HG02981 (cell line): ENCODE data around the gene PRSS2.
"Not testable (repeated sequence)": the region's sequence is repeated elsewhere in the genome, so short reads cannot be mapped to it uniquely, and the experiment has no call there.

Experiments
- ATAC-seq: cut with Tn5 transposase; IDR thresholded peaks from one replicate; pipeline ENCODE4 v1.9.1; 2021; ENCODE audit warnings: mild to moderate bottlenecking, moderate library complexity; ENCODE audit not compliant: unreplicated experiment

PRSS2 gene

DNA sequence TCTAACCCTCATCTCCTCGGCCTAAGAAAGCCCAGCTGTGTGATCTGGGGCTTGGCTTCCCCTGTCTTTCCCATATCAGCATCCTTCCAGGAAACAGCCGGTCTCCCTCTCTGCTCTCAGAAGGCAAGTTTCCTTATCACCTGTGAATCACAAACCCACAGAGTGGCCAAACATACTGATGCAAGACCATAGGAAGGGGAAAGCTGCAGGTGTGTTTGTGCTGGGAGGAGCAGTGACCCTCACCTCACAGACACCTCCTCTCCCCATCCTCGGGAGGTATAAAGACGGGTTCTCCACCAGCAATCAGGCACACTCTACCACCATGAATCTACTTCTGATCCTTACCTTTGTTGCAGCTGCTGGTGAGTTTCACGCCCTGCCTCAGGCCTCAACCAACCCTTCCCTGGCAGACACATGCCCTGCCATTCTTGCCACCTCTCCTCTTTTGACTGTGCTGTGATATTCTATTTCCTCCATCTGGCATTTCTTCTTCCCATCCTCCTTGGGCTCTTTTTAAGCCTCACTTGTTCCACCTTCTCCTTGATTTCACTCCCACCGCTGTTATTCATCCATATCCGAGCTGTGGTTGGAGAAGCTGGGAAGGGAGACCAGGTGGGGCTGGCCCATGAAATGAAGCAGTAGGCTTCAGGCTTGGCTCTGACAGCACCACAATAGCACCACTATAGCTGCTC is at the start of gene PRSS2:
TSS of gene PRSS2 (plus strand) at position 310 of the 692 bp plus-strand sequence. CDS start at position 323, 13 bp downstream.
- ATAC-seq = peak; percentile 13

DNA sequence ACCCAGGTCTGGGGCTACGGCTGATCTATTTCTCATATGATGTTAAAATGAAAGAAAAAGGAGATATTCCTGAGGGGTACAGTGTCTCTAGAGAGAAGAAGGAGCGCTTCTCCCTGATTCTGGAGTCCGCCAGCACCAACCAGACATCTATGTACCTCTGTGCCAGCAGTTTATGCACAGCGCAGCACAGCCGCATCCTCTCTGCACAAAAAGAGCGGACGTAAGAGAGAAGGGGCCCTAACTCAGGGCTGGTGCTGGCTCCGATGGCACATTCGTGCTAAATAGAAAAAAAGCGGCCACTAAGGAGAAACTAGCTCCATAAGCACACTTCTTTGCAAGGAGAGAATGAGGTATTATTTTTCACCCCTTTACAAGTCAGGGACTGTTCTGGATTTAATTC is 49.8 kb upstream of the PRSS2 start:
- no peak for ATAC-seq

DNA sequence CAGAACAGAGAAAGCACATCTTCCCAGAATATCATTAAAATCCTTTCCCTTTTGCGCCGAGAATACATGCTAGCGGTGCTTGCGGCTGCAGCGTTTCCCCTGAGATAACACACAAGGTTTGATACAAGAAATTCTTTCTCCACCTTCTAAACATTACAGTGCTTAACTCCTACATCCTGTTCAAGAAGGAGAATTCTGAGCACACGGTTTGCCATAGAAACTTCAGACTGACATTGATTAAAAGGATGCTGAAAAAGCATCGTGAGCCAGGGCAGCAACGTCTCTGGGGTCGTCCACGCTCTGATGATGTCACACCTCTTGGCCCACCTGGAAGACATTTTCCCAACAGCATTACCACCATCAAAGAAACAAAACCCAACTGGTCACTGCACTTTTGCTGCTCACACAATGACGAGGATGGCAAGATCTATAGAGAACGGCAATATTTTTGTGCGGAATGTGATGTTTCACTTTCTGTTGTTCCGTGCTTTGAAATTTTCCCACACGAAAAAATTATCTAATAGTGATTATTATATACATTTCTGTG is 48.4 kb upstream of the PRSS2 start:
- ATAC-seq = no peak

DNA sequence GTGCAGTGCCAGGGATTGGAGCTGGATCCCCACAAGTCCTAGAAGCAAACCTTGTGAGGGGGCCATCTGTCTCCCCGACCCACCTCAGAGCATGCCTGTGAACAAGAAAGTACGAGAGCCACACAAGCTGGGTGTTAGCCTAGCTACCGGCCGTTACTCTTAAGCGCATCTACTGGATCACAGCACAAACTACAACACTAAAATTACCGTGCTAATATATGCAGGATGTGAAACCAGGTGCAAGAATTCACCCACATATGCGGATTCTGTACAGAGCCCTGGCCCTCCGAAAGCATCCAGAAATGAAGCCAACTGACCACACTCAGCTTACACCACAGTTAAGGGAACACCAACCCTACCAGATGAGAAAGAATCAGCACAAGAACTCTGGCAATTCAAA is 37.5 kb upstream of the PRSS2 start:
- ATAC-seq = no peak

DNA sequence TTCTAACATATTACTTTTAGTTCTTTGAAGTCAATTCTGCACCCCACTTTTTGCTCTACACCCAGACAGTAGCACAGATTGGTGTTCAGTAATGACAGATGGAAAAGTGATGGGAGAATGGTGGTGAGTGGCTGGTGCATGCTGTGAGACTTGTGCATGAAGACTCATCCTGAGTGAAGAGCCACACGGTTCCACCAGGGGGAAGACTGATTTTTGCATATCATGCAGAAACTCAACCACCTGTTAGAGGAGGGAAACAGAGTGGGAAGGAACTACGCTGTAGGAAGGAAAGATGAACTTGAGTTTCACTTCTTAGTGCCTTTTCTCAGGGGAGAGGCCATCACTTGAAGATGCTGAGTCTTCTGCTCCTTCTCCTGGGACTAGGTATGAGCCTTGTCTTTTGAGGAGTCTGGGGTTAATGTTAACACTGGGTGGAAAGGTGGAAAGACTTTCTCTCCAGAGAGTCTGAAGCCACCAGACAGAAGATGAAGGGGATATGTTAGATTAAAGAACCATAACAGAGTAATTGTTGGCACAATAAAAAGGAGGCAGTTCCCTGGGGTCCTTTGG is 30.8 kb upstream of the PRSS2 start:
- ATAC-seq = peak; percentile 78

DNA sequence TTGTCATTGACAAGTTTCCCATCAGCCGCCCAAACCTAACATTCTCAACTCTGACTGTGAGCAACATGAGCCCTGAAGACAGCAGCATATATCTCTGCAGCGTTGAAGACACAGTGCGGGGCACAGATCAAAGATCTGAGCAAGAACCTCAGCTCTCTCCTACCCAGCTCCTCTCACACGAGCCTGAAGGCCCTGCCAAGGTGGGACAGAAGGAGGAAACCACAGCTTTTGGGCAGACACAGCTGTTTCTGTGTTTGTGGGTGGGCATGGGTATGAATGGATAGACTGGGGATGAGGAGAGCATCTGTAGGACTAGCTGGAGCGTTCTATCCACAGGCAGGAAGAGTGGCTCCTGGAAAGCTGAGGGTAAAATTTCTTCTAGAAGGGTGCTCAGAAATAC is 30.0 kb upstream of the PRSS2 start:
- ATAC-seq = no peak

DNA sequence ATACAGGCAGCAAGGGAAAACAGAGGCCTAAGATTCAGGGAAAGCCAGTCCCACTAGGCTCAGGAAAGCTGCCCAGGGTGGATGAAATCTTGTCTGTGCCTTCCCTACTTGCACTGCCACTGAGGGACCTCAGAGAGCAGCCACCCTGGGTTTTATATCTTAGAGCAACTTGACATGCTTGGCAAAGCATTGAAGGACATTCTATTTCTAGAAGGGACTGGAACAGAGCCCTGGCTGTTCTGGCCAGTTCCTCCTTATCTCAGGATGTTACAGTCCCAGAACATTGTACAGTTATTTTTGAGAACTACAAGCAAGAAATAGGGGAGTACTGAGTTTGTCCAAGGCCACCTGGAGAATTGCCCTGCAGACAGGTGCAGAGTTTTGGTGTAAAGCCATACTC is 28.8 kb upstream of the PRSS2 start:
- ATAC-seq = not testable (repeated sequence)

DNA sequence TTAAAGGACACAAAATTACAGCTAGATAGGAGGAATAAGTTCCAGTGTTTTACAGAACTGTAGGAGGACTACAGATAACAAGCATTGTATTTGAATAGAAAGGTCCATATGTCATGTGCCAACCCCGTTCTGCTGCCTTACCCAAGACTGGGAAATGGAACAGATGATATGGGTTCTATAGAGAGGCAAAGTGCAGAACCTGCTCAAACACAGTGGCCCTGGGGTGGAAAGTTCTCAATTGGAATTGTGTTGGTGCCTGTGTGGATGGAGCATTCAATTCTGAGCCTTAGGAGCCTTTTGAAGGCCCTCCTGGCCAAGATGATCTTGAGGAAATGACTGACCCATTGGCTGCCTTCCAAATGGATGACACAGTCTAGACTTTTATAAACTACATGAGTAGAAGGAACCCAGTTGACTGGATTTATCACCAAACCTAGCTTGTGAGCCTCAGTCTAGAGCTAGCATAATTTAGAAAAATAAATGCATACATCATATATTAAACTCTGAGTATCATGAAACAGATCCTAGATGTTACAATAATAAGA is 25.6 kb upstream of the PRSS2 start:
- no peak for ATAC-seq

DNA sequence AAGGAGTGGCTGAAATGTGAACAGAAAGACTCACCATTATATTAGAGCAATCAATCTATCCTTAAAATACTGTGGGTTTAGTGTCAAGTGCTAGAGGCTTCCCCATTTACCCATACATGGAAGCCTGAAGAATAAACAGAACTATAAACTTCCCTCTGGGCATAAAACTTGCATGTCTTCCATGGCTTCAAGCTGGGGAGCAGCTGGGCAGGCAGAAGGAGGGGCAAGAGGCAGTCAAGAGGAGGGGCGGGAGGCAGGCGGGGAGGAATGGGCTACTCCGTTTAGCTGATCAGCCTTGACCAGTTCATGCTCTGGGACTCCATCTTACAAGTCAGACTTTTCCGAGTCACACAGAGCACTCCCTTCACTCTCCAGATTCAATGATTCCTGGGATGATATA is 25.0 kb upstream of the PRSS2 start:
- ATAC-seq = no peak

DNA sequence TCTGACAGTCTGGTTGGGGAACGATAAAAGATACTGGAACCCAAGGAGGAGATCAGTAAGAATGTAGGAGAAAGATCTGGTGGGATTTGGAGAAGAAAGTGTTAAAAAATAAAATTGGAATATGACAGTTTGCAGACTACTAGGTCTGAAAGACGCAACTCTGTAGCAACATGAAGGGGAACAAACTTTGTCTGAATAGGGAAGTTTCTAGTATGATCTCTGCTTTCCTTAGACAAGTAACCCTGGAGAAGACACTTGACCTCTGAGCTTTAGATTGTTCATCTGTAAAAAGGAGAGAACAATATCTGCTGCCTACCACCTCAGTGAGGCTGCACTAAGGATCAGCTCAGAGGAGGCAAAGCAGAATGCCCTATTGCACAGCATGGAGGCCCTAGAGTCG is 24.5 kb upstream of the PRSS2 start:
- no peak for ATAC-seq

DNA sequence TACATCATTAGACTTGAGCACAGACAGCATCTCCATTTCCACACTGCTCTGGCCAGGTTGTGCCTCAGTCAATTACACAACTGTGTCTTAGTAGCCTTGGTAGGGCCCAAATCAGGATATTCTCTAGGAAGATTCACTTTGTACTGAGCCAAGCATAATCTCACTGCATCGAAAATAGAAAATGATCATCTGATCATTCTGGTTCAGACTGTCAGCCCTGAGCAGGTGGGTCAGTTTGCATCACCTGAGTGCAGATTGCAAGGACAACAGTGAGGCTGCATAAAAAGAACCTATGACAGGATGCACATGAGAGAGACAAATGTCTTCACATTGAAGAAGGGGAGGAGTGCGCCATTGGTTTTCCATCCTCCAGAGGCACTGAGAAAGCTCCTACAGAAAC is 22.4 kb upstream of the PRSS2 start:
- ATAC-seq = not testable (repeated sequence)

DNA sequence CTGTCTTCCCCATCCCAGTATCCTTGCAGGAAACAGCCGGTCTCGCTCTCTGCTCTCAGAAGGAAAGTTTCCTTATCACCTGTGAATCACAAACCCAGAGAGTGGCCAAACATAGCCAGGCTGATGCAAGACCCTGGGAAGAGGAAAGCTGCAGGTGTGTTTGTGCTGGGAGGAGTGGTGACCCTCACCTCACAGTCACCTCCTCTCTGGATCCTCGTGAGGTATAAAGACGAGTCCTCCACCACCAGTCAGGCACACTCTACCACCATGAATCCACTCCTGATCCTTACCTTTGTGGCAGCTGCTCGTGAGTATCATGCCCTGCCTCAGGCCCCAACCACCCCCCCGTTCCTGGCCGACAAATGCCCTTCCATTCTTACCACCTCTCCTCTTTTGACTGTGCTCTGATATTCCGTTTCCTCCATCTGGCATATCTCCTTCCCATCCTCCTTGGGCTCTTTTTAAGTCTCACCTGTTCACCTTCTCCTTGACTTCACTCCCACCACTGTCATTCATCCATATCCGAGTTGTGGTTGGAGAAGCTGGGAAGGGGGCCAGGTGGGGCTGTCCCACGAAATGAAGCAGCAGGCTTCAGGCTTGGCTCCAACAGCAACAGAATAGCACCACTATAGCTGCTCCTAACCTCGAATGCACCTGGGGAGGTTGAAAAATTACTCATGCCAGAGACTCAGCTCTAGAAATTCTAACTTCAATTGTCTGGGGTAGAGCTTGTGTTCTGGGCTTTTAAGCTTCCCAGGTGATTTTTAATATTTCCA is 21.4 kb upstream of the PRSS2 start, which contains the start of gene PRSS1:
TSS of gene PRSS1 (plus strand) at position 255 of the 776 bp plus-strand sequence. CDS start at position 268, 13 bp downstream.
- ATAC-seq = no peak

DNA sequence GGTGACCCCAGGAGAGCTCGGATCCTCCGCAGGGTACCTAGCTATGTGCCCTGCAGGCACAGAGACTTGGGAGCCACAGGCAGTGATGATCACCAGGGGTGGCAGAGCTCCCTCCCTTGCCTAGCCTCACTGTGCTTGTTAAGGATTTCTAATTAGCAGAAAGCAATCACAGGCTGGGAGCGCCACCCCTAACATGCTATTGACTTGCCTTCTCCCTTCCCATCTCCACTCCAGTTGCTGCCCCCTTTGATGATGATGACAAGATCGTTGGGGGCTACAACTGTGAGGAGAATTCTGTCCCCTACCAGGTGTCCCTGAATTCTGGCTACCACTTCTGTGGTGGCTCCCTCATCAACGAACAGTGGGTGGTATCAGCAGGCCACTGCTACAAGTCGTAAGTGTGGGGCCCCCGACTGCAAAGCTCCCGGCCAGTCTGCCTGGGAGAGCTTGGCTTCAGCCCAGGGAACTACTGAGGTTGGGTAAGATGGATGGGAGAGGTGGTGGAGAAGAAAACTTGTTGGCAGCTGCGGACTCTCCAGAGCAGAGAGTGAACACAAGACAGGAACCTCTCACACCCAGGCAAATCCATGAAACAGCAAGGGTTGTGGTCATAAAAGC is 20.3 kb upstream of the PRSS2 start:
- no peak for ATAC-seq

DNA sequence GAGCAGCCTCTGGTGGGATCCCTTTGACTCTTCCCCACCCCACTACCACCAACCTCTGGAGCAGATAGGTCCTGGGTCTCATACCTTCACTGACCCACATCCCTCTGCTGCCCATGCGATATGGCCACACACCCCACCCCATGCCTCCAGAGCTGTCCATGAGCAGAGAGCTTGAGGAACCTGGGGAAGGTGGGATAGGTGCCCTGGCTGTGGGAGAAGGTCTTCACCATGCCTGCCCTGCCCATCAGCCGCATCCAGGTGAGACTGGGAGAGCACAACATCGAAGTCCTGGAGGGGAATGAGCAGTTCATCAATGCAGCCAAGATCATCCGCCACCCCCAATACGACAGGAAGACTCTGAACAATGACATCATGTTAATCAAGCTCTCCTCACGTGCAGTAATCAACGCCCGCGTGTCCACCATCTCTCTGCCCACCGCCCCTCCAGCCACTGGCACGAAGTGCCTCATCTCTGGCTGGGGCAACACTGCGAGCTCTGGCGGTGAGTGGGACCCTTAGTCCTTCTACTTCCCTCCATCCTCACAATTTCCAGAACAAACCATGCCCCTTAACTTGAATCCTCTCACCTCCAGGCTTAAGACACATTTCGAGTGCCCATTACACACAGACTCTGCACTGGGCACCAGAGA is 19.1 kb upstream of the PRSS2 start:
- not testable (repeated sequence) for ATAC-seq

DNA sequence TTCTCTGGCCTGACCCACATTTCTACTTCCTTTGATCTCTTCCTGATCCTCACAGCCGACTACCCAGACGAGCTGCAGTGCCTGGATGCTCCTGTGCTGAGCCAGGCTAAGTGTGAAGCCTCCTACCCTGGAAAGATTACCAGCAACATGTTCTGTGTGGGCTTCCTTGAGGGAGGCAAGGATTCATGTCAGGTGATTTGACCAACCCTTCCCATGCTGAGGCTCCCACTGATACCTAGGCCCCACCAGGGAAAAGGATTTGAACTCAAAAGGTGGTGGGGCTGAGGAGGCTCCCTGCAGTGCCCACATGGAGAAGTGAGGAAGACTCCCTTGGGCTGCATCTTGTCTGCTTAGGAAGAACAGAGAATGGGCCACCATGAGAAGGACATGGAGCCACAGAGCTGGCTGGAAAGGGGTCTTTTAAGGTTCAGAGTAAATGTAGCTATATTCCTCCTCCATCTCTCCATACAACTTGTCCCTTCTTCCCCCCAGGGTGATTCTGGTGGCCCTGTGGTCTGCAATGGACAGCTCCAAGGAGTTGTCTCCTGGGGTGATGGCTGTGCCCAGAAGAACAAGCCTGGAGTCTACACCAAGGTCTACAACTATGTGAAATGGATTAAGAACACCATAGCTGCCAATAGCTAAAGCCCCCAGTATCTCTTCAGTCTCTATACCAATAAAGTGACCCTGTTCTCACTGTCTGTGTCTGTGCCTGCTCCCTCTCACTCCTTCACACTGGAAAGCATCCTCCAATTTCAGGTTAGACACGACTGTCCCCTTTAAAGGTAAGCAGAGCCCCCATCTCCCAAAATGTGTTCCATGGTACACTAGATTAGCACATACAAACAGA is 18.2 kb upstream of the PRSS2 start:
- no peak for ATAC-seq

DNA sequence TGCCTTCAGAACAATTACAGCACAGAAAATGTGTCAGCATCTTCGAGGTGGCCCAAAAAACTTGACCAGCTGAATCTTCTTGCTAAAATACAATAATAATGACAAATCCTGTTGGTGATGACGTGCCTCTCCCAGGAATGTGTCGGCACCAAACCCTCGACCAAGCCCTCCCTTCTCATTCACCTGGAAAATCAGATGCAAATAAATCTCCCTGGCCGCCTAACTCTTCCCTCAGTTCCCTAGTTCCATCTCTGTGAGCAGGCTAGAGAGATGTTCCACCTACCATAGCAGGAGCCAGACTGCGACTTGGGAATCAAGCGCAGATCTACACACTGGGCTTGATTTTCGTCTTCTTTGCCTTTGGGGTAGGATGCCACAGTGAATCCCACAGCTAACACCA is 17.4 kb upstream of the PRSS2 start:
- ATAC-seq = no peak

DNA sequence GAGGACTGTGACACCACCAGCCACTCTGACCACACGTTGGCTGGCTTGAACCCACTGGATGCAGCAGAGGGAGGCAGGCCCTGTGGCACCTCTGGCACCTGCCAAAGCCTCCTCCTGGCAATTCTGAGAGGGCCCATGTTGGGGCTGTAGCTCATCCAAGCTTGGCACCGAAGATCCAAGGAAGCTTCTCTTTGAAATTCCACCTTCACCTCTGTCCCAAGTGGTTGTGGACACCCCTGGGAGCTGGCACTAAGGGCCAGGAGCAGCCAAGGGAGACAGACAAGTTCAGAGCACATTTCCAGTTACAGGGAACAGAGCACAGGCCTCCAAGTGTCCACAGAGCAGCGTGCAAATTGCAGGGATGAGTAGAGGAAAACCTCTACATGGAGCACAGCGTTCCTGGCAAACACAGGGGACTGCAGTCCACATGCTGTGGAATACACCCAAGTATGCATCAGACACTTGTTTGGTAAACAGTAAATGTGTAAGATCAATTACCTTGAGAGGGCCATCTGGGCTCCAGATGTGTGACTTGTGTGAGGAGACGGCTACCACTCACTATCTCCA is 16.8 kb upstream of the PRSS2 start:
- not testable (repeated sequence) for ATAC-seq

DNA sequence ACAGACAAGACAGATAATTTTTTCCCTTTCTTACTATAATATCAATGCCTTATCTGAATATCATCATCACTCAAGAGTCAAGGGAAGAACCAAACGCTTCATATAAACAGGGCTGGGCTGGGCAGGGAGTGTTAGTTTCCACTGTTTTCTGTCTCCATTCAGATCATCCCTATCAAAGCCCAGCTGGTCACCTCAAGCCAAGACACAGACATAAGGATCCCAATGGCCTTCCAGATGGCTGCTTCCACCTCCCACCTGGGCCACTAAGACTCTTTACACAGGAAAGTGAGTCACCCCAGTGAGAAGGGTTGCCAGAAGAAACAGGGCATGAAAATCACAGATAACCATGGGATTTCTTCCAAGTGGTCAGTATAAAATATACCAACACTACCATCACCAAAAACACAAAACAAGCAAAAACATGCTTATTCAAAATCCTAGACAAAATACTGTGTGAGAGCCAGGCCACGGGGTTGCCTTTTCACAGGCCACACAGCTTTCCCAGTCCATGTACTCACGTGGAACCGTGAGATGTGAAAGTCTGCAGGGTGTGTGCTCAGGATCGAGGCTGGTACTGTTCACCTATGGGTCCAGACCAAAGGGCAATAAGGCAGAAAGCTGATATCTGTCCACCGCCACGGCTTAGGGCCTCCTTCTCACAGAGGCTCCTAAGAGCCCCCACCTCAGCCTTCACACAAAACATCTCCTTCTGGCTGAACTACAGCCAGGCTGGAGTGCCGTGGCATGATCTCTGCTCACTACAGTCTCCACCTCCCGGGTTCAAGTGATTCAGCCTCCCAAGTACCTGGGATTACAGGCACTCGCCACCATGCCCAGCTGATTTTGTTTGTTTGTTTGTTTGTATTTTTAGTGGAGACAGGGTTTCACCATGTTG is 15.8 kb upstream of the PRSS2 start:
- ATAC-seq = no peak
